Measurements from ENCODE around the gene VENTX.
A peak's percentile ranks its signal among the peaks of the same experiment; 100 is the strongest.

Gene VENTX

GRCh38 chr10:133270773-133271297 is 33.2 kb downstream of the VENTX start:
- no peak for DNase-seq (ENCODE audit: extremely low read depth in 1 of 2, low read depth in 1 of 2)

DNA sequence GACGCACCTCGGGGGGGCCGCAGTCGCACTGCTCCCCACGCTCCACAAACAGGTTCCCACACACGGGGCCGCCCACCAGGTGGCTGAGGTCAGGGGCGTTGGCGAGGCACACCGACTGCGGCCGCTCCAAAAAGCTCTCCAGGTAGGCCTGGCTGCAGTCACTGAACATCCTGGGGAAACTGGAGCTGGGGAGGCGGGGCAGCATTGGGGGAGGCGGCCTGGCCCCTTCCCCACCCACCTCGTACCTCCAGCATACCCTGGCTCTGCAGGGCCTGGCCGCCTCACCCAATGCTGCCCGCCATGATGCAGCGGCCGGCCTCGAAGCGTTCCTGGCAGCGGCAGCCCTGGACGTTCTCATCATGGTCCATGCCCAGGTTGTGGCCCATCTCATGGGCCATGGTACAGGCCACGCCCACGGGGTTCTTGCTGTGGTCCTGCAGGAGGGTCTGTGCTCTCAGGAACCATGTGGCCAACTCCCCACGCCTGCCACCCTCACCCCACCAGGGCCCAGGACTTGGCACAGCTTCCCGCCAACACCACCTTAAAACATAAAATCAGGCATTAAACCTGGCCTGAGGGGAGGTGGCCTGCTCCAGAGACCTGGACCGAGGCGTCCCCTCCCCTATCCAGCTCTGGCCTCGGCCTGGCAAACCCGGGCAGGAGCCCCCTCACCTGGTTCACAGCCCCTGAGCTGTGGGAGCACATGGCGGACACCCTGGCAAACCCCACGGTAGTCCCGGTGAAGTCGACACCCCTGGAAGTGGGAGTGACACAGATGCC is 34.1 kb downstream of the VENTX start:
- DNase-seq (ENCODE audit: extremely low read depth in 1 of 2, low read depth in 1 of 2): no peak

GRCh38 chr10:133272301-133272963 is 34.8 kb downstream of the VENTX start:
- DNase-seq (ENCODE audit: extremely low read depth in 1 of 2, low read depth in 1 of 2): no peak

DNA sequence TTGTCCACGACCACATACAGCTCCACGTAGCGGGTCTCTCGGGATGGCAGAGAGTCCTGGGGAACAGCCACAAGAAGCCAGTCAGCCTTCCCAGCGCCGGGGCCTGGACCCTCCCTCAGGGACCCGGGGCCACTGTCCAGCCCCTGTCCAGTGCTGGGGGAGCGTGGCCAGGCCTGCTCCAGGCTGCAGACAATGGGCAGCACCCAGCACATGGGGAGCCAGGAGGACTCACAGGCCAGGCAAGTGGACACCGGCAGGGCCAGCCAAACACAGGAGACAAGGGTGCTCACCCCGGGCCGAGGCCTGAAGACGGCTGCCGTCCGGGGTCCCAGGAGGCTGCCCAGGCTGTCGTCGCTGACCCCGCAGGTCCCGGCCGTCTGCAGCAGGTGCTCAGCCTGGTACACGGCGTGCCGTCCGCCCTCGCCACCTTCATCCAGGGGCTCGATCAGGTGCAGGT is 35.3 kb downstream of the VENTX start:
- no peak for DNase-seq (ENCODE audit: extremely low read depth in 1 of 2, low read depth in 1 of 2)

GRCh38 chr10:133273534-133274143 is 36.0 kb downstream of the VENTX start:
- no peak for DNase-seq (ENCODE audit: extremely low read depth in 1 of 2, low read depth in 1 of 2)

- DNase-seq (ENCODE audit: extremely low read depth in 1 of 2, low read depth in 1 of 2): peak; percentile 56 to 58
These were observed 37.4 kb downstream of the VENTX start for GRCh38 chr10:133274751-133275683.

- DNase-seq (ENCODE audit: extremely low read depth in 1 of 2, low read depth in 1 of 2): peak in 1 of 2 donors; percentile 42
These were observed 38.0 kb downstream of the VENTX start for GRCh38 chr10:133275684-133276092.

DNA sequence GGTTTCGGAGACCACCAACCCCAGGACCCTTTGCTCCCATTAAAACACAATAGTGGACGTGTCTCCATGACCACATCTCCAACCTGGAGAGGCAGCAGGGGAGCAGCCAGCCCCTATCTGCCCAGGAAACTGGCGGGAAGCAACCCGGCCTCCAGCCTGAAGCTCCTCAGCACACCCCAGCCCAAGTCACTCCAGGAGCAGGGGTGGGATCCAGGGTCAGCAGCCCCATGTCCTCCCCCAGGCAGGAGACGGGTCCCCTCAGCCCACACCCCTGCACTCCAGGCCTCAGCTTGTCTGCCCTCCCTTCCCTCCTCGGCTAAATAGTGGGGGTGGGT is 38.4 kb downstream of the VENTX start:
- no peak for DNase-seq (ENCODE audit: extremely low read depth in 1 of 2, low read depth in 1 of 2)

DNA sequence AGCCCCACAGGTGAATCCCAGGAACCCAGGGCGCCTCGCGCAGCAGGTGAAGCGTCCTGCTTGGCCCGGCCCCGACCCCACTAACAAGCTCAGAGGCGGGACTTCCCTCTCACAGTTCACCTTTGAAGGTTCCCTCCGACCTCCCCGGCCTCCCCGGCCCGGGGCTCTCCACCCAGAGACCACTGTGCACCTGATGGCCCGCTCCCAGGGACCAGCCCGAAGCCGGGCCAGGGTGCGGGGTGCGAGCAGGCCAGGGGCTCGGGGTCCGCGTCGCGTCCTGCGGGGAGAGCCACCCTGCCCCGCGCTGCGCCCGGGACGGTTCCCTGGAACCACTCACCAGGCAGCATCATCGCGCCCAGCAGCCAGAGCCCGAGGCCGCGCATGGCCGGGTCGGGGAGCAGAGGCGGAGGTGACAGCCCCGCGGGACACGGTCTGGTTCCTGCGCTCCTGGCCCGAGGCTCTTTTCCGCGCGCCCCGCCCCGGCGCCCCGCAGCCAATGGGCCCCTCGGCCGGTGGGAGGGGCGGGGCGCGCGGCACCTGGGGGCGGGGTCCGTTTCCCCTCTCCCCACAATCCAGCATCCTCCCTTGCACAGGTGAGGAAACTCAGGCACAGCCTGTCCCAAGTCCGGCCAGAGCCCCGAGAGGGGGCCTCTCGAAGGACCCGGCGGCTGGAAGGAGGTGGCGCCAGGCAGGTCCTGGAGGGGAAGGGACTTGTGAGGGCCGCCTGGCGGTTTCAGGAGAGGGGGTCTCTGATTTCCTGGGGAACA is 39.0 kb downstream of the VENTX start, which contains the start of gene ADAM8:
Gene ADAM8 (minus strand): TSS at position 434 of the 767 bp plus-strand sequence. CDS start 51 bp downstream, at position 383.
- peak in 1 of 2 donors; percentile 60 for DNase-seq (ENCODE audit: extremely low read depth in 1 of 2, low read depth in 1 of 2)

DNA sequence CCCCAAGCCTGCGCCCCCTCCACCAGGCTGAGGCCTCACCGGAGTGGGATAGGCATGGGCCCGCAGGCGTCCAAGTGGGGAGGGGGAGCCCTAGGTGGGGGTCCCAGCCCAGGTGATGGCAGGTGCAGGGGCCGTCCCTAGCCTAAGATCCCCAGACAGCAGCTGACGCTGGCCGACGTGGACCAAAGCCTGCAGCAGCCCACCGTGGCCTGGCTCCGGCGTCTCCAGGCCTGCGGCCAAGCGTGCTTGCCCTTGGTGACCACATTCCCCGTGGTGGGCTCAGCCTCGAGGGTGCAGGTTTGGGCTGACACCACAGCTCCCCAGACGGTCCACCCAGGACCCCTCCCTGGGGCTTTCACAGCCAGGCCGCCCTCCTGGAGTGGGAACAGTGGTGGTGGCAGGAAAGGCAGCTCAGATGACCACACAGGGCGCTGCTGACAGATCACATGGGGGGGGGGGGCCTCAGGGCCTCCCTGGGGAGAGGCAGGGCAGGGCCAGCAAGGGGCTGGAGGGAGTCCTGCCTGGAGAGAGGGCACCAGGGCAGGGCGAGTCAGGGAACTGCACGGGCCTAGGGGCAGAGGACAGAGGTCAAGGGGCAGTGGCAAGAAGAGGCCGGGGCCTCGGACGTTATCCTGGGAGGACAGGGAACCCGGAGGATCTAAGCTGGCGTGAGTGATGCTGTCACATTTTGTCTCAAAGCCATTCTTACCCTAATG is 39.8 kb downstream of the VENTX start:
- no peak for DNase-seq (ENCODE audit: extremely low read depth in 1 of 2, low read depth in 1 of 2)

- DNase-seq (ENCODE audit: extremely low read depth in 1 of 2, low read depth in 1 of 2): no peak
These were observed 40.4 kb downstream of the VENTX start for GRCh38 chr10:133277993-133278576.

DNA sequence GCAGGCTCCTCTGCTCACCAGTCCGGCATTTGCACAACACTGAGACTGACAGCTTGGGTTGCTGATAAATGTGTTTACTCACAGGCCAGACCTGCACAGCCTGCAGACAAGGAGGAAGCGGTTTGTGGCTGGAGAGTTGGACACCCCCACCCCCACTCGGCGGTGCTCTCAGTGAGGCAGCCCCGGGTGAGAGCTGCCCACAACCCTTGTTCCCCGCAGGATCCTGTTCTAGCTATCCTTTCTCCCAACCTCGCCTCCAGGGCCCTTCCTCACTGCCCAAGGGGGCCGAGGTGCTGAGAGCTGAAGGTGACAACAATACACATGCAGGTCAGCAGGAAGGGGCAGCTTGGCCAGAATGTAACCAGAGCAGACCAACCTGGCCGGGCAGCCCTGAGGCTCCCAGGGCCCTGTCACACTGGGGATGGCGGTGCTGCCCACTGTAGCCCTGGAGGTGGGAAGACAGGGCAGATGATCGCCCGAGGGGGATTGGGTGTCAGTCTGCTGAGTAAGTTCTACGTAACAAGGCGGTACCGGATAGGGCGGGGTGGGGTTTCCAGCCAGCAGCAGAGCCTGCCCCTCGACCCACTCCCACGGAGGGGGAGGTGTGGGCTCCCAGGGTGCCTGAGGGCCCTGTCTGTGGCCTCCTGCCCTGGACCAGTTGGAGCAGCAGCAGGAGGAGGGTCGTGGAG is 41.1 kb downstream of the VENTX start:
- DNase-seq (ENCODE audit: extremely low read depth in 1 of 2, low read depth in 1 of 2): peak in 1 of 2 donors; percentile 48

DNA sequence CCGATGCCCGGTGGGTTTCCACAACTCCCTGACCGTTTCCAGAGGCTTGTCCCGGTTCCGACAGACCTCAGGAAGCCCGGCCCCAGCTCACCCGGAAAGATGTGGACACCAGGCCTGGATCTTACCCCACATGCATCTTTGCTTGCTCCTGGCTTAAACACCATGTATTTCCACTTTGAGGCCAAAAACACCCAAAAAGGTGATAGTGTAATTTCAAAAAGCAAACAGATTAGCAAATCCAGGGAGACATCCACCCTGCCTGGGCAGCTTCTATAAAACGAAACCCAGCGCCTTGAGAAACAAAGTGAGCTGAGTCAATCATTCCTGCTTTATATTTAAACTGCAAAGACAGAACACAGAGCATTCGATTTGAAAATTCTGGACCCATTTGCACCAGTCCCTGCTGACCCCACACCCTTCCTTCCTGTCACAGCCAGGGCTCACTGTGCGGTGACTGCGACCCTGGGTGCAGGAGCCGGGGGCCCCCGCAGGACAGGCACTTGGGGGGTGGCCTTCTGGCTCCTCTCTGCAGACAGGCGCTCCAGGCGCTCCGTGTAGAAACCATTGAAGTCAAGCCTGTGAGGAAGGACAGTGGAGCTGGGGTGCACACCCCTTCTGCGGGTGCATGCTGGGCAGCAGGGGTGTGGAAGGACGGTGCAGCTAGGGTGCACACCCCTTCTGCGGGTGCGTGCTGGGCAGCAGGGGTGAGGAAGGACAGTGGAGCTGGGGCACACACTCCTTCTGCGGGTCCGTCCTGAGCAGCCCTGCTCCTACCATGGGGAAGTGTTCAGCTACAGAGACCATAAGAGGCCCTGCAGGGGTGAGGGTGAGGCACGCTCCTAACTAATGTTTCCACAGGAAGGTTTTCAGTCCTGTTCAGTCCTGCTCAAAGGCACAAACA is 41.9 kb downstream of the VENTX start:
- DNase-seq (ENCODE audit: extremely low read depth in 1 of 2, low read depth in 1 of 2): no peak

GRCh38 chr10:133280391-133281059 is 42.9 kb downstream of the VENTX start:
- DNase-seq (ENCODE audit: extremely low read depth in 1 of 2, low read depth in 1 of 2): no peak

DNA sequence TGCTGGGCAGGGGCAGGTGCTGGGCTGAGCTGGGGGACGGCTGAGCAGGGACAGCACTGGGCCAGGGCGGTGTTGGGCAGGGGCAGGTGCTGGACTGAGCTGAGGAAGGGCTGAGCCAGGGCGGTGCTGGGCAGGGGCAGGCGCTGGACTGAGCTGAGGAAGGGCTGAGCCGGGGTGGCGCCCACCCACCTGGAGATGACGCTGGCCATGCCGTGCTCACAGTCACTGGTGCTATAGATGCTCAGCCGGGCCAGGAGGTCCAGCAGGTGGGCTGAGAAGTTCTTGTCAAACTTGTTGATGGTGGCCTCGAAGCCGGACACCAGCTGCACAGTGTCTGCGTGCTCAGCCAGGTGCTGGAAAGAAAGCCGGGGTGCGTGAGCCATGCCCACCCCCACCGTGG is 43.4 kb downstream of the VENTX start:
- DNase-seq (ENCODE audit: extremely low read depth in 1 of 2, low read depth in 1 of 2): no peak

DNA sequence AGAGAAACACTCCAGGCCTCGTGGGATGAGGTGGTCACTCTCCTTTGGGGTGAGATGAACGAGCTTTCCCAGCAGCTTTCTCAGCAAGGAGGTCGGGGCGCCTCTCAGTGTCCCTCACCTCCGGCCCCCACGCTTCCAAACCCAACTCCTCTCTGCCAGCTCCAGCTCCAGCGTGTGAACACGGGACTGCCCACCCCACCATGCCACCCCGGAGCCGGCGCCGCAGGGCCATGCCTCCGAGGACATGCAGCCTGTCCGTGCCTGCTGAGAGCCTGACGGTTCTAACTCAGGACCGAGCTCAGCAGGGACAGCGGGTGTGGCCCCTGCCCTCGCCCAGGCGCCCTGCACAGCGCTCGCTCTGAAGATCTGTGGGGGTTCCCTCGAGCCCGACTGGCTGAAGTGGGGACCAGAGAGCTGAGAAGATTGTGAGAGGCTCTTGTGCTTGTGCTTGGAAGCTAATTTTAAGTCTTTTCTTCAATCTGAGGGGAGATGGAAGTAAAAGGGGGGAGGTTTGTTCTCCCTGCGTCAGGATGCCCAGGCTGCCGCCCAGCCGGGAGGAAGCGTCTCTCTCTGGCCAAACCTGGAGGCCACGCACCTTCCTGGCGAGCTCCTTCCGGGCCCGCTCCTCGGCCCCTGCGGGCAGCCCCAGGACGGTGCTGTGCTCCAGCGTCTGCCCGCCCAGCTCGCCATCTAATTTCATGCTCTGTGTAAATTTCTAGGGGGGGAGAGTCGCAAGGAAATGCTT is 44.1 kb downstream of the VENTX start:
- no peak for DNase-seq (ENCODE audit: extremely low read depth in 1 of 2, low read depth in 1 of 2)
